Stimulated activated CD4-positive, alpha-beta T cell treated with anti-CD3 and anti-CD28 coated beads, Interleukin-2, amount 100 ng/mL, for 48 hours (primary cell): ENCODE measurements around the gene DNAJB2.
A peak's percentile ranks its signal among the peaks of the same experiment; 100 is the strongest.
"Not testable (repeated sequence)": the region's sequence is repeated elsewhere in the genome, so short reads cannot be mapped to it uniquely, and the experiment has no call there.

Source experiments
- DNase-seq, 2 donors: peaks; one replicate each; pipeline ENCODE4 v3.0.0-alpha.2; 2020

Gene DNAJB2

DNA sequence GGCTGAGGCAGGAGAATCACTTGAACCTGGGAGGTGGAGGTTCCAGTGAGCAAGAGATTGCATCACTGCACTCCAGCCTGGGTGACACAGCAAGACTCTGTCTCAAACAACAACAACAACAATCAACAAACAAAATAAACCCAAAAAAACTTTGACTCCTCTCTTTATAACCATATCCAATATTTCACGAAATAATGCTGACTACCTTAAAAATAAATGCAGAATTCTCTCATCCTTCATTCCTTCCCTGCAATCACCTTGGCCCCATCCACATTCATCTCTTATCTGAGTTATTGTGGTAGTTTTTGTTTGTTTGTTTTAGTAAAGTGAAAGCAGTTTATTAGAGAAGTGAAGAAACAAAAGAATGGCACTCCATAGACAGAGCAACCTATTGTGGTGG lies 26.9 kb downstream of the DNAJB2 start:
- DNase-seq: no peak

GRCh38 chr2:219308142-219309101 lies 29.3 kb downstream of the DNAJB2 start:
- peak; percentile 70 to 75 for DNase-seq

DNA sequence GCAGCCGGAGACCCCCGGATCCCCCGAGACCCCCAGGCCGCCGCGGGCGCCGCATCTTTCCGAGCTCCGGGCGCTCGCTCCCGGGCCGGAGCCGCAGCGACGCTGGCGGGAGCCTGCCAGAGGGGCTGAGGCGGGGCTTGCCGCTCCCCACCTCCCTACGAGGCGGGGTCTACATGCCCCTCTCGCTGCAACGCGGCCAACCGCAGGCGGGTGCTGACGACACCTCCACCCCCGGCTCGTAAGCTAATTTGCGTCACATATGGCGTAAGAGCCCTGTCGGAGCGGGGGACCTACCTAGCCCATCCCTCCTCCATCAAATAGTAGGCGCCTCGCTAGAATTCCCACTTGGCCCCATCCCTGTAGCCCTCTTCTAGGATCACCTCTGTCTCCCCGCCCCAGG lies 30.1 kb downstream of the DNAJB2 start, which contains the start of gene PTPRN:
Gene PTPRN (minus strand): TSS at position 124 of the 400 bp plus-strand sequence. CDS start 69 bp downstream, at position 55.
- DNase-seq: no peak

DNA sequence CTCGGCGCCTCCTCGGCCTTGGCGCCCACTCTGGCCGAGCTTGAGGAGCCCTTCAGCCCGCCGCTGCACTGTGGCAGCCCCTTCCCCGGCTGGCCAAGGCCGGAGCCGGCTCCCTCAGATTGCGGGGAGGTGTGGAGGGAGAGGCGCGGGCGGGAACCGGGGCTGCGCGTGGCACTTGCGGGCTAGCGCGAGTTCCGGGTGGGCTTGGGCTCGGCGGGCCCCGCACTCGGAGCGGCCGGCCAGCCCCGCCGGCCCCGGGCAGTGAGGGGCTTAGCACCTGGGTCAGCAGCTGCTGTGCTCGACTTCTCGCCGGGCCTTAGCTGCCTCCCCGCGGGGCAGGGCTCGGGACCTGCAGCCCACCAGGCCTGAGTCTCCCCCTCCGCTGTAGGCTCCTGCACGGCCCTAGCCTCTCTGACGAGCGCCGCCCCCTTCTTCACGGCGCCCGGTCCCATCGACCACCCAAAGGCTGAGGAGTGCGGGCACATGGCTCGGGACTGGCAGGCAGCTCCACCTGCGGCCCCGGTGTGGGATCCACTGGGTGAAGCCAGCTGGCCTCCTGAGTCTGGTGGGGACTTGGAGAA lies 33.6 kb downstream of the DNAJB2 start:
- DNase-seq: not testable (repeated sequence)

- DNase-seq: no peak
Observed at GRCh38 chr2:219314804-219315468, 35.8 kb downstream of the DNAJB2 start.

DNA sequence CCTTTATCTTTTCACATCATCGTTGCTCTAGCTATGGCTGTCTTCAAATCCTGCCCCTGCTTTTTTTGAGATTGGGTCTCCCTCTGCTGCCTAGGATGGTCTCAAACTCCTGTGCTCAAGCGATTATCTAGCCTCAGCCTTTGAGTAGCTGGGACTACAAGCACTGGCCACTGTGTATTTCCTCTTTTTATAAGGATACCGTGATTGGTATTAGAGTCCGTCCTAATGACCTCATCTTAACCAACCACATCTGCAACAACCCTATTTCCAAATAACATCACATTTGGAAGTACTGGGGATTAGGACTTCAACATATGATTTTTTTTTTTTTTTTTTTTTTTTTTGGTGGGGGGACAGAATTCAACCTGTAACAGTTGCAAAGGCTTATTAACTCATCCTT lies 44.3 kb downstream of the DNAJB2 start:
- DNase-seq: no peak

DNA sequence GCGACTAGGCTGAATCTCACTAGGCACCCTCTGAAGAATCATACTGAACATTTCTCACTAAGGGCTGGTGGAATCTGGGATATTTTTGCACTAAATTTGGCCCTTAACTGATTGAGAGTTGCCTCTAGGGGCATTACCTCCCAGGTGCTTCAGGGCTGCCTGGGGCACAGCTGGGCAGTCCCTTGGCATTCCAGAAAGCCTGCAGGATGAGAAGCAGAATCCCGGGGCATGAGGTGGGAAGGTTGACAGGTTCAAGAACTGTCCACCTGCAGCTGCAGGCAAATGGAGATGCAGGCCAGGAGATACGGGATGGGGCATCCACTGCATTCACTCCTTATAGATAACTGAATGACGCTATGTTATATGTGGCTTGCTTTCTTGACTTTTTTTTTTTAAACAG lies 46.0 kb downstream of the DNAJB2 start:
- no peak for DNase-seq

- no peak for DNase-seq
Observed at GRCh38 chr2:219325657-219326315, 46.6 kb downstream of the DNAJB2 start.

GRCh38 chr2:219327719-219328118 lies 48.6 kb downstream of the DNAJB2 start:
- no peak for DNase-seq

DNA sequence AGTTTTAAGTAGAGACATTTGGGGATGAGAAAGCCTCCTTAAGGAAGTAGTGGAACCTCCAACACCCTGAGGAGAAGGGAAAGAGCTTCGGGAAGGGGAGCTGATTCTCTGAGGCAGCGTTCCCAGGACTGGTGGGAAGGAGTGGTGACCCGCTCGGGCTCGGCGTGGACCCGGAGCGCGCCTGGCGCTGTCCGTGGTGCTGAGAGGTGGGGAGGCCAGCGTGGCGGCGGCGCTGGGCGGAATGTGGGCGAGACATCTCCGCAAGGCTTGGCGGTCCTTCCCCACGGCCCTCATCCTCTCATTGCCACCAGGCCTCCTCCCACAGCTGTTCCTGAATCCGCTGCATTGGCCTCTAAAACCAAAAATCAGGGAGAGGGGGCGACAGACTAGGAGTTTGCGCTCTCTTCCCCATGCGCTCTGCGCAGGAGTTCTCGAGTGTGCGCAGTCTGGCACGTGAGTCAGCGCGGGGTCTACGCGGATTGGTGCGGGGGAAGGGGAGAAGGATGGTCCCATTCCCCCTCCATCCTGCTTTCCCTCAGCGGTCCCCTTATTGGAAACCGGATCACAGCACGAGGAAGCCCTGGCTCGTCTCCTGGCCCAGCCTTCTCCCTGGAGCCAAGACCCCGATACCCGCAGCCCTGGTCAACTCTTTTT lies 52.5 kb downstream of the DNAJB2 start:
- DNase-seq: peak; percentile 21 to 31

DNA sequence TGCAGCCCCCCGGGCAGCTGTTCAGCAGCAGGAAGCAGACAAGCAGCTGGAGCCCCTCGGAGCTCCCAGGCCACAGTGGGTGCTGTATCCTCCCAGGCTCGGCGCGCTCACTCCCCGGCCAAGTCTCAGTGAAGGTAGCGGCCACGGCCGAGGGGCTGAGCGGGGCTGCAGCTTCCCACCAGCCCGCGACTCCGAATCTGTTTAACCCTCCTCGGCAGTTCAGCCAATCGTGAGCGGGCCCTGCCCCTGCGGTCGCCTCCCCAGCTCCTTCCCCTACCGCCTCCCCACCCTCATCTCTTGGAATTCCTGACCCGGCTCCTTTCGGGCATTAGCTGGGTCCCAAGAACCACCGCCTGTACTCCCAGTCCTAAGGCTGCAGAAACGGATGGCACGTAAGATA lies 53.4 kb downstream of the DNAJB2 start, which contains the start of gene RESP18:
Gene RESP18 (minus strand): TSS at position 203 of the 400 bp plus-strand sequence.
- DNase-seq: no peak

- DNase-seq: no peak
Observed at GRCh38 chr2:219334076-219334475, 54.9 kb downstream of the DNAJB2 start.

GRCh38 chr2:219335373-219335786 lies 56.2 kb downstream of the DNAJB2 start:
- no peak for DNase-seq
